HepG2 (cell line): ENCODE data around the gene IRX3. TPM values are rescaled to one million over a fixed set of nuclear protein-coding genes. Genes with fewer than 3 reads are reported as not detected.

Experiments used
- CC2D1A ChIP-seq: sonication (generic); formaldehyde crosslinking; IDR thresholded peaks from 2 replicates; pipeline ENCODE4 v1.8.1; 2023; ENCODE audit warnings: mild to moderate bottlenecking, missing genetic modification reagents
- DNMT3B ChIP-seq: conservative IDR thresholded peaks from 2 replicates; pipeline ENCODE4 v1.6.1; 2016; ENCODE audit warnings: missing biosample characterization, control low read depth
- FOSL1 ChIP-seq: sonication (generic); formaldehyde crosslinking; IDR thresholded peaks from 2 replicates; pipeline ENCODE4 v1.9.0; 2021; ENCODE audit warnings: missing genetic modification reagents, borderline replicate concordance
- HIC2 ChIP-seq: sonication (generic); formaldehyde crosslinking; IDR thresholded peaks from 2 replicates; pipeline ENCODE4 v1.9.0; 2022; ENCODE audit warnings: low read depth, missing genetic modification reagents
- HNF4A ChIP-seq: sonication (generic); formaldehyde crosslinking; IDR thresholded peaks from 2 replicates; pipeline ENCODE4 v1.4.0; 2020; ENCODE audit warnings: missing genetic modification reagents
- MNT ChIP-seq: fragments of 450-650 bp; IDR thresholded peaks from 2 replicates; pipeline ENCODE4 v1.6.1; 2016
- NCOA1 ChIP-seq: sonication (generic); formaldehyde crosslinking; IDR thresholded peaks from 2 replicates; pipeline ENCODE4 v1.9.0; 2021; ENCODE audit warnings: missing genetic modification reagents
- NFRKB ChIP-seq: fragments of 450-650 bp; IDR thresholded peaks from 2 replicates; pipeline ENCODE4 v1.6.1; 2017
- PAWR ChIP-seq: sonication (generic); formaldehyde crosslinking; IDR thresholded peaks from 2 replicates; pipeline ENCODE4 v1.4.0; 2020; ENCODE audit warnings: missing genetic modification reagents, mild to moderate bottlenecking, borderline replicate concordance
- SPEN ChIP-seq: sonication (generic); formaldehyde crosslinking; IDR thresholded peaks from 2 replicates; pipeline ENCODE4 v1.5.1; 2020; ENCODE audit warnings: low read depth, mild to moderate bottlenecking, missing genetic modification reagents
- TBL1XR1 ChIP-seq: fragments of 150-350 bp; IDR thresholded peaks from 2 replicates; pipeline ENCODE4 v1.6.1; 2014; ENCODE audit warnings: borderline replicate concordance, low read length; ENCODE audit not compliant: partially characterized antibody
- THAP8 ChIP-seq: sonication (generic); formaldehyde crosslinking; IDR thresholded peaks from 2 replicates; pipeline ENCODE4 v1.5.1; 2020; ENCODE audit warnings: missing genetic modification reagents, mild to moderate bottlenecking, borderline replicate concordance
- XRCC5 ChIP-seq: fragments of 200-400 bp; formaldehyde crosslinking; optimal IDR thresholded peaks from 2 replicates; pipeline ENCODE3; 2017; ENCODE audit warnings: mild to moderate bottlenecking, low read length
- ZBTB37 ChIP-seq: sonication (generic); formaldehyde crosslinking; IDR thresholded peaks from 2 replicates; pipeline ENCODE4 v1.4.0; 2020; ENCODE audit warnings: mild to moderate bottlenecking, missing genetic modification reagents
- ZBTB46 ChIP-seq: sonication (generic); formaldehyde crosslinking; IDR thresholded peaks from 2 replicates; pipeline ENCODE4 v1.4.0; 2020; ENCODE audit warnings: mild to moderate bottlenecking, missing genetic modification reagents, borderline replicate concordance
- ZNF512 ChIP-seq: sonication (generic); formaldehyde crosslinking; IDR thresholded peaks from 2 replicates; pipeline ENCODE4 v1.4.0; 2020; ENCODE audit warnings: mild to moderate bottlenecking, missing genetic modification reagents
- ZNF567 ChIP-seq: sonication (generic); formaldehyde crosslinking; IDR thresholded peaks from 2 replicates; pipeline ENCODE4 v1.8.1; 2023; ENCODE audit warnings: mild to moderate bottlenecking, missing genetic modification reagents, borderline replicate concordance
- ZNF598 ChIP-seq: sonication (generic); formaldehyde crosslinking; IDR thresholded peaks from 2 replicates; pipeline ENCODE4 v1.5.1; 2020; ENCODE audit warnings: mild to moderate bottlenecking, missing genetic modification reagents, borderline replicate concordance
- ZNF784 ChIP-seq: sonication (generic); formaldehyde crosslinking; IDR thresholded peaks from 2 replicates; pipeline ENCODE4 v1.5.1; 2020; ENCODE audit warnings: missing genetic modification reagents, mild to moderate bottlenecking, borderline replicate concordance
- ZNF850 ChIP-seq: sonication (generic); formaldehyde crosslinking; conservative IDR thresholded peaks from 2 replicates; pipeline ENCODE4 v1.9.0; 2021; ENCODE audit warnings: mild to moderate bottlenecking, missing genetic modification reagents
- polyA plus RNA-seq, 8 experiments: library from polyadenylated mRNA; depleted of rRNA in 3 of 8; stranded (reverse) in 7 of 8; unstranded in 1 of 8; fragments of >200 nt; fragmentation: Illumina TruSeq in 4 of 8; extraction: Trizol in 4 of 8; gene quantifications; 2 replicates each; pipeline versions ENCODE4 v1.2.1 to v1.2.3, GENCODE V29; 2011 to 2016; ENCODE audit warnings: low read depth in 4 of 8, missing spikeins in 1 of 8, mixed read lengths in 1 of 8; ENCODE audit not compliant: insufficient read depth in 1 of 8
- total RNA-seq, 5 experiments: library from RNA; depleted of rRNA; stranded (reverse); fragments of >200 nt; fragmentation: Illumina TruSeq; extraction: Trizol; gene quantifications; 2 replicates each; pipeline ENCODE4 v1.2.3, GENCODE V29; 2016; ENCODE audit warnings: low read depth in 1 of 5

IRX3 gene
- total and polyA plus RNA-seq, 2 of the 13 experiments (the other 11 are each of a cell fraction or from before 2014, with no cell fraction given) = 9.2 to 16.4 TPM

- TF ChIP-seq HIC2 (CRISPR knock-in tag) (no peak), ZNF850 (CRISPR knock-in tag) (no peak), FOSL1 (peak; percentile 49; the same call in 1 of the 2 replicates), CC2D1A (CRISPR knock-in tag) (no peak), NFRKB (no peak), ZNF512 (no peak), TBL1XR1 (no peak), HNF4A (CRISPR knock-in tag) (0 out of 2 replicates have a peak, but pooled peaks have one; percentile 19), PAWR (CRISPR knock-in tag) (no peak), THAP8 (CRISPR knock-in tag) (no peak), SPEN (no peak), MNT (no peak), ZBTB37 (CRISPR knock-in tag) (no peak), ZNF598 (no peak), ZBTB46 (CRISPR knock-in tag) (no peak), ZNF567 (CRISPR knock-in tag) (no peak), XRCC5 (no peak), DNMT3B (CRISPR knock-in tag) (no peak), ZNF784 (CRISPR knock-in tag) (no peak), NCOA1 (CRISPR knock-in tag) (no peak)
Observed at GRCh38 chr16:54265575-54266107, 20.9 kb downstream of the IRX3 start (continued).
